Nephron progenitor cell (in vitro differentiated cells): ENCODE results near the gene NR6A1.
A peak's percentile ranks its signal among the peaks of the same experiment; 100 is the strongest.

Experiments
- DNase-seq: peaks from one replicate; pipeline ENCODE4 v3.0.0; 2021
- H3K27ac Mint-ChIP-seq: 2 replicates; pipeline ENCODE4 v1.8.0; 2021; ENCODE audit warnings: mild to moderate bottlenecking, moderate library complexity, mixed read lengths
- H3K27me3 Mint-ChIP-seq: 2 replicates; pipeline ENCODE4 v1.8.0; 2021; ENCODE audit warnings: mild to moderate bottlenecking, low read depth, mixed read lengths; ENCODE audit not compliant: poor library complexity
- H3K36me3 Mint-ChIP-seq: 2 replicates; pipeline ENCODE4 v1.8.0; 2021; ENCODE audit warnings: low read depth, mixed read lengths
- H3K4me1 Mint-ChIP-seq: 2 replicates; pipeline ENCODE4 v1.8.0; 2021; ENCODE audit warnings: mixed read lengths
- H3K4me3 Mint-ChIP-seq: 2 replicates; pipeline ENCODE4 v1.8.0; 2021; ENCODE audit warnings: mild to moderate bottlenecking, moderate library complexity, mixed read lengths
- H3K9me3 Mint-ChIP-seq: 2 replicates; pipeline ENCODE4 v1.8.0; 2021; ENCODE audit warnings: mild to moderate bottlenecking, moderate library complexity, mixed read lengths
- TF ChIP-seq, protein P1 (sequence below): fragments of 200-600 bp; sonication (generic); IDR thresholded peaks from 2 replicates; pipeline ENCODE4 v1.5.0; 2021; ENCODE audit warnings: antibody characterized with exemption

Gene NR6A1

GRCh38 chr9:124661271-124661670 is 109.8 kb downstream of the NR6A1 start:
- Mint-ChIP-seq H3K4me1 (peaks cover 74% of the 10 kb centered on the region), H3K9me3 (no peaks in the 10 kb centered on the region), H3K4me3 (peak overlapping the region; percentile 100), H3K27me3 (peaks cover 4% of the 10 kb centered on the region), H3K36me3 (peaks cover 18% of the 10 kb centered on the region), H3K27ac (peak overlapping the region; percentile 57)
- TF ChIP-seq, protein P1, sequence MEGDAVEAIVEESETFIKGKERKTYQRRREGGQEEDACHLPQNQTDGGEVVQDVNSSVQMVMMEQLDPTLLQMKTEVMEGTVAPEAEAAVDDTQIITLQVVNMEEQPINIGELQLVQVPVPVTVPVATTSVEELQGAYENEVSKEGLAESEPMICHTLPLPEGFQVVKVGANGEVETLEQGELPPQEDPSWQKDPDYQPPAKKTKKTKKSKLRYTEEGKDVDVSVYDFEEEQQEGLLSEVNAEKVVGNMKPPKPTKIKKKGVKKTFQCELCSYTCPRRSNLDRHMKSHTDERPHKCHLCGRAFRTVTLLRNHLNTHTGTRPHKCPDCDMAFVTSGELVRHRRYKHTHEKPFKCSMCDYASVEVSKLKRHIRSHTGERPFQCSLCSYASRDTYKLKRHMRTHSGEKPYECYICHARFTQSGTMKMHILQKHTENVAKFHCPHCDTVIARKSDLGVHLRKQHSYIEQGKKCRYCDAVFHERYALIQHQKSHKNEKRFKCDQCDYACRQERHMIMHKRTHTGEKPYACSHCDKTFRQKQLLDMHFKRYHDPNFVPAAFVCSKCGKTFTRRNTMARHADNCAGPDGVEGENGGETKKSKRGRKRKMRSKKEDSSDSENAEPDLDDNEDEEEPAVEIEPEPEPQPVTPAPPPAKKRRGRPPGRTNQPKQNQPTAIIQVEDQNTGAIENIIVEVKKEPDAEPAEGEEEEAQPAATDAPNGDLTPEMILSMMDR: no peak
- peak; percentile 31 for DNase-seq

GRCh38 chr9:124660341-124660801 is 110.7 kb downstream of the NR6A1 start:
- Mint-ChIP-seq H3K4me3 (peak overlapping the region; percentile 100), H3K36me3 (peaks cover 17% of the 10 kb centered on the region), H3K9me3 (no peaks in the 10 kb centered on the region), H3K27ac (peak overlapping the region; percentile 100), H3K4me1 (peaks cover 75% of the 10 kb centered on the region), H3K27me3 (peaks cover 4% of the 10 kb centered on the region)
- DNase-seq: peak; percentile 12
- TF ChIP-seq, protein P1: no peak

DNA sequence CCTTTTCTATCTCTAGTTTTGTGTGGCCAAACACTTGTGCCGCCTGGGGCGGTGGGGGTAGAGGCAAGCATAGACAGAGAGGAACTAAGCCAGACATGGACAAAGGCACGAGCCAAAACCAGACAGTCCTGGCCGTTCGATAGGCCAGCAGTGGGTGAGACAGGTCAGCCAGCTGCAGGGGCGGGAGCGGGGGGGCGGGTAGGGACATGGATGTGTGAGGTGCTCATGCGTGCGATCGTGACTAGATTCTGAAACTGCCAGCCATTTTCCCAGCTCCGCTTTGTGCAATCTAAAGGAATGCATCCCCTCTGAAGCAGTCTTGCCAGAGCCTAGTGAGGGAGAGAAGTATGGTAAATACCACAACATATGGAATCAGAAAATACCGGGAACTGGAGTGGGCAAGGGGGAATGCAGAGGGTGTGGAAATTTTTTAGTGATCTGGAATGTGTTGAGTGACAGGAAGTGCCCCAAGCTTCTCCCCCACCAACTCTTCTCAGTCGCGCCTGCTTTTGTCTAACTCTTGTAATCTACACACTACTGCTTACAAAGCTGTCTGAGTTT is 111.9 kb downstream of the NR6A1 start:
- Mint-ChIP-seq H3K9me3 (no peaks in the 10 kb centered on the region), H3K27me3 (peaks cover 4% of the 10 kb centered on the region), H3K4me1 (peaks cover 78% of the 10 kb centered on the region), H3K4me3 (peak overlapping the region; percentile 100), H3K27ac (peak overlapping the region; percentile 100), H3K36me3 (peaks cover 16% of the 10 kb centered on the region)
- TF ChIP-seq, protein P1: no peak
- peak; percentile 82 for DNase-seq

DNA sequence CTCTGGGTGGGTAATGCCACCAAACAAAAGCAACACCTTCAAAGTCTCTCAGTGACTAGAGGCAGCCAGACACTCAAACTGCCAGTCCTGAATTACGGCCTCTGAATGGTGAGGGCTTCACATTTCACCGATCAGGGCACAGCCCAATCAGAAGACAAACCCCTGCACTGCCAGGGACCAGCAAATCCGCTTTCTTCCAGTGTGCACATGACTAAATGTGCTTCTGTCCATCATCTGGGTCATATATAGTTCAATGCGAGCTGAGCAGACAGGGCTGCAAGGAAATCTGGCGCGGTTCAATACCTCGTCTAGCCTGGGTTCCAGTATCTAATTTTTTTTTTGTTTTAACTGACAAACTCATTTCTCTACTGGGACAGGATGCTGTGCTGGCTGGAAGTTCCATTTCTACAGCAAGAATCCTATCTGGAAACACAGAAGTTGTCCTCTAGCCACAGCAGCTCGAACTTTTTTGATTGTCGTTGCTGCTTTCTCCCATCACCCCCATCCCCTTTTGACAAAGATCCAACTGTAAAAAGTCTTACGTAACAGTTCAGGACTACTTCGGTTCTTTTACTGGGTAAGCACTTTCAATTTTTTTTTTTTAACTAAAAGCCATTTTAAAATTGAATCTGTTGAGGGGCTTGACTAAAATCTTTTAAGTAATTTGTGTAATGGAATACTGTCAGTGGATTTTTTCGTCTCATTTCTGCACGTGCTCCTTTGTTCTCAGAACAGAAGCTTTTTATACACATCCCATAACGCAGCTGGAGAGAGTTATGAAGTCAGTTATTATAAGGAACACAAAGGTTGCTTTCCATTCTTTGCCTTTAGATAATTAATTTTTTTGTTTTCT is 112.7 kb downstream of the NR6A1 start:
- no peaks in the 10 kb centered on the region for H3K9me3 Mint-ChIP-seq
- H3K27ac Mint-ChIP-seq: peak overlapping the region; percentile 100

DNA sequence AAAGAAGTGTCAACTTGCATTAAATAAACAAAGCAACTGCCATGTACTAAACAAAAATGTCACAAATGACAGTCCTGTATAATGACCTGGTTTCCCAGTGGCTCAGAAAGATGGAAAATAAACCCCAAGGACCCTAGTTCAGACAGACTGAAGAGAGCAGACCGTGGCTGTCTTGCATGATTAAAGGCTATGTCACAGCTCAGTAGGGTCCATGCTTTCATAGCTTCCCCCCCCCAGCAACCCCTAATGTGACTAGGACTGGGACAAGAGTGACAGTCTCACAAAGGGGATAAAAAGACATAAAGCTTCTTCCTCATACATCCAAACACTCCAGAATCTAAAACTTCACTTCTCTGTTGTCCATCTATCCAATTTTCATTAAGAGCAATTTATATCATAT is 113.6 kb downstream of the NR6A1 start:
- Mint-ChIP-seq H3K9me3 (no peaks in the 10 kb centered on the region), H3K27ac (peak overlapping the region; percentile 100), H3K4me3 (peak overlapping the region; percentile 100), H3K36me3 (peaks cover 11% of the 10 kb centered on the region), H3K27me3 (peaks cover 4% of the 10 kb centered on the region), H3K4me1 (peaks cover 65% of the 10 kb centered on the region)
- peak; percentile 20 for DNase-seq
- TF ChIP-seq, protein P1: no peak

More for the DNA sequence above, 112.7 kb downstream of the NR6A1 start:
- Mint-ChIP-seq H3K27me3 (peaks cover 4% of the 10 kb centered on the region), H3K36me3 (peaks cover 11% of the 10 kb centered on the region), H3K4me3 (peak overlapping the region; percentile 100), H3K4me1 (peaks cover 72% of the 10 kb centered on the region)
- peak; percentile 72 for DNase-seq
- TF ChIP-seq, protein P1: no peak
